Caco-2 (cell line): ENCODE measurements around the gene CSH2. TPM values are rescaled to one million over a fixed set of nuclear protein-coding genes. Genes with fewer than 3 reads are reported as not detected.
"Not testable (repeated sequence)": the region's sequence is repeated elsewhere in the genome, so short reads cannot be mapped to it uniquely, and the experiment has no call there.

ENCODE experiments used
- BruUV-seq: library from RNA; stranded (reverse); fragments of 400-500 nt; replicated peaks from 2 replicates; lab custom pipeline; 2021; lab: Mats Ljungman, UMichigan
- CTCF ChIA-PET: fragments of 300-600 bp; sonication (Branson Sonifier 250); formaldehyde crosslinking; loops from one replicate; lab custom pipeline; 2022; ENCODE audit warnings: antibody characterized with exemption; lab: Charles Lee
- POLR2A ChIA-PET: fragments of 300-600 bp; sonication (Branson Sonifier 250); formaldehyde crosslinking; loops from one replicate; lab custom pipeline; 2022; ENCODE audit warnings: antibody characterized with exemption; lab: Charles Lee
- DNase-seq, 2 experiments: peaks; one replicate each; pipeline versions ENCODE4 v3.0.0 to v3.0.0-alpha.2; 2020 to 2022
- H3K27me3 ChIP-seq: replicated peaks from 2 replicates; pipeline ENCODE4 v1.6.0; 2011; ENCODE audit warnings: low read length; ENCODE audit not compliant: control insufficient read depth, insufficient read depth
- H3K36me3 ChIP-seq: 2 replicates; pipeline ENCODE4 v1.5.1; 2011; ENCODE audit warnings: low read length; ENCODE audit not compliant: control insufficient read depth, insufficient read depth
- H3K4me1 ChIP-seq: fragments of 250-450 bp; sonication (Bioruptor Pico); 2 replicates; pipeline ENCODE4 v1.5.1; 2020; ENCODE audit warnings: mild to moderate bottlenecking
- H3K4me3 ChIP-seq: 2 replicates; pipeline ENCODE4 v1.5.1; 2011; ENCODE audit warnings: low read depth, mild to moderate bottlenecking, control low read depth, low read length
- H3K9me3 ChIP-seq: fragments of 250-450 bp; sonication (Bioruptor Pico); 2 replicates; pipeline ENCODE4 v1.5.1; 2020; ENCODE audit warnings: mild to moderate bottlenecking, moderate library complexity
- H3K27ac Mint-ChIP-seq: one replicate; pipeline ENCODE4 v1.8.0; 2022; ENCODE audit warnings: mixed read lengths; ENCODE audit not compliant: unreplicated experiment
- H3K27me3 Mint-ChIP-seq: one replicate; pipeline ENCODE4 v1.8.0; 2022; ENCODE audit warnings: mixed read lengths; ENCODE audit not compliant: insufficient read depth, unreplicated experiment
- H3K36me3 Mint-ChIP-seq: one replicate; pipeline ENCODE4 v1.8.0; 2022; ENCODE audit warnings: mild to moderate bottlenecking, mixed read lengths; ENCODE audit not compliant: insufficient read depth, unreplicated experiment
- H3K4me1 Mint-ChIP-seq: one replicate; pipeline ENCODE4 v1.8.0; 2022; ENCODE audit warnings: low read depth, mixed read lengths; ENCODE audit not compliant: unreplicated experiment
- H3K4me3 Mint-ChIP-seq: one replicate; pipeline ENCODE4 v1.8.0; 2022; ENCODE audit warnings: mild to moderate bottlenecking, moderate library complexity, mixed read lengths; ENCODE audit not compliant: unreplicated experiment
- H3K9me3 Mint-ChIP-seq: one replicate; pipeline ENCODE4 v1.8.0; 2022; ENCODE audit warnings: mixed read lengths; ENCODE audit not compliant: unreplicated experiment
- intact Hi-C: fragments of 100-400 bp; cut with micrococcal nuclease; formaldehyde crosslinking; loops from one replicate; pipeline ENCODE4 v1.10.0; 2022; ENCODE audit not compliant: unreplicated experiment
- total RNA-seq: library from RNA; stranded (reverse); gene quantifications from 2 replicates; pipeline ENCODE4 v1.2.3, GENCODE V29; 2022
- TF ChIP-seq, protein P1 (sequence below), 2 experiments: fragments of 200-600 bp in 1 of 2; IDR thresholded peaks; 1 replicate in 1 of 2; 2 replicates in 1 of 2; pipeline versions ENCODE4 v1.5.1 to v1.8.0; 2011 to 2022; ENCODE audit warnings: antibody characterized with exemption in 1 of 2, control low read depth in 1 of 2, inconsistent platforms in 1 of 2, low read depth in 1 of 2, low read length in 1 of 2, mild to moderate bottlenecking in 1 of 2, moderate library complexity in 1 of 2; ENCODE audit not compliant: insufficient read depth in 1 of 2, severe bottlenecking in 1 of 2, unreplicated experiment in 1 of 2

Gene CSH2
- total RNA-seq, 1 experiment from 2014 or later: not detected

DNA sequence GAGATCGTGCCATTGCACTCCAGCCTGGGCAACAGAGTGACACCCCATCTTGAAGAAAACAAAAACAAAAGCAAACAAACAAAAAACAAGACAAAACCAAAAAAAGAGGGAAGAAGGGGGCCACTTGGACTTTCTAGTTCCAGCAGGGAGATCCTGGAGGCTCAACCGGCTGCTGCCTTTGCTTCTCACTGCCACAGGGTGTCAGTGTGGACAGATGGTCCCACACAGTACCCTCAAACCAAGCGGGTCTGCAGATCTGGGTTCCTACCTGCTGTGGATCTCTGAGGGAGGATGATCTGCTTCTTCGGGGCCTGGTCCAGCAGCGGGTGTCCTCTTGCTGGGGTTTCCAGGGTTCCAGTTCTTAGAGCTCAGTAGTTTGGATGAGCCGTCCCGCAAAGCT lies 6.9 kb downstream of the CSH2 start:
- H3K4me1 Mint-ChIP-seq, H3K9me3 Mint-ChIP-seq, H3K36me3 ChIP-seq, H3K9me3 ChIP-seq, H3K27me3 Mint-ChIP-seq, H3K4me3 ChIP-seq, BruUV-seq, H3K4me1 ChIP-seq, H3K4me3 Mint-ChIP-seq, intact Hi-C loops, POLR2A ChIA-PET, H3K27ac Mint-ChIP-seq, H3K27me3 ChIP-seq: not testable (repeated sequence)
- peak in 1 of 2 experiments; percentile 47 for DNase-seq
- CTCF ChIA-PET: interaction anchor here (0.6 to 1.1 kb wide), 3 partner anchors 10 to 18 kb away, joined by 3 to 11 read pairs (median 3); partner anchors contain the start of gene GH2
- TF ChIP-seq, protein P1, sequence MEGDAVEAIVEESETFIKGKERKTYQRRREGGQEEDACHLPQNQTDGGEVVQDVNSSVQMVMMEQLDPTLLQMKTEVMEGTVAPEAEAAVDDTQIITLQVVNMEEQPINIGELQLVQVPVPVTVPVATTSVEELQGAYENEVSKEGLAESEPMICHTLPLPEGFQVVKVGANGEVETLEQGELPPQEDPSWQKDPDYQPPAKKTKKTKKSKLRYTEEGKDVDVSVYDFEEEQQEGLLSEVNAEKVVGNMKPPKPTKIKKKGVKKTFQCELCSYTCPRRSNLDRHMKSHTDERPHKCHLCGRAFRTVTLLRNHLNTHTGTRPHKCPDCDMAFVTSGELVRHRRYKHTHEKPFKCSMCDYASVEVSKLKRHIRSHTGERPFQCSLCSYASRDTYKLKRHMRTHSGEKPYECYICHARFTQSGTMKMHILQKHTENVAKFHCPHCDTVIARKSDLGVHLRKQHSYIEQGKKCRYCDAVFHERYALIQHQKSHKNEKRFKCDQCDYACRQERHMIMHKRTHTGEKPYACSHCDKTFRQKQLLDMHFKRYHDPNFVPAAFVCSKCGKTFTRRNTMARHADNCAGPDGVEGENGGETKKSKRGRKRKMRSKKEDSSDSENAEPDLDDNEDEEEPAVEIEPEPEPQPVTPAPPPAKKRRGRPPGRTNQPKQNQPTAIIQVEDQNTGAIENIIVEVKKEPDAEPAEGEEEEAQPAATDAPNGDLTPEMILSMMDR (IDR thresholded peaks at IDR 0.05; ENCODE audit: insufficient read depth in 1 of 2, low read depth in 1 of 2, low read length in 1 of 2, severe bottlenecking in 1 of 2, unreplicated experiment in 1 of 2): peak in 1 of 2 experiments; percentile 23
- H3K36me3 Mint-ChIP-seq: peaks cover 26% of the 10 kb centered on the region

DNA sequence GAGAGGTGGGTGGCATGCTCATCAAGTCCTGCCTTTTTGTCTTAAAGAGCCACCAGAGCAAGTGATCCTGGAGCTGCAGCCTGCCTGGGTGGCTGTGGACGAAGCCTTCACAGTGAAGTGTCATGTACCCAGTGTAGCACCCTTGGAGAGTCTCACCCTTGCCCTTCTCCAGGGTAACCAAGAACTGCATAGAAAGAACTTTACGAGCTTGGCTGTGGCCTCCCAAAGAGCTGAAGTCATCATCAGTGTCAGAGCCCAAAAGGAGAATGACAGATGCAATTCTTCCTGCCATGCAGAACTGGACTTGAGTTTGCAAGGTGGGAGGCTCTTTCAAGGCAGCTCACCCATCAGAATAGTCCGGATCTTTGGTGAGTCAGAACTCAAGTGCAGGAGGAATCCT lies 14.2 kb downstream of the CSH2 start:
- H3K9me3 ChIP-seq: no peaks in the 10 kb centered on the region
- Mint-ChIP-seq H3K27ac (no peak overlapping the region), H3K4me3 (no peak overlapping the region), H3K4me1 (no peaks in the 10 kb centered on the region), H3K9me3 (no peaks in the 10 kb centered on the region), H3K27me3 (no peaks in the 10 kb centered on the region), H3K36me3 (peaks cover 73% of the 10 kb centered on the region)
- H3K4me3 ChIP-seq: no peak overlapping the region
- ChIA-PET CTCF (interaction anchor here (0.6 kb wide), 1 partner anchor 145 kb away, joined by 3 read pairs; no protein-coding TSS in a partner anchor), POLR2A (no interaction called here)
- DNase-seq: no peak
- TF ChIP-seq, protein P1 (IDR thresholded peaks at IDR 0.05; ENCODE audit: insufficient read depth in 1 of 2, low read depth in 1 of 2, low read length in 1 of 2, severe bottlenecking in 1 of 2, unreplicated experiment in 1 of 2): no peak
- H3K36me3 ChIP-seq: peaks cover 6% of the 10 kb centered on the region
- no peaks in the 10 kb centered on the region for H3K4me1 ChIP-seq
- no peaks in the 10 kb centered on the region for H3K27me3 ChIP-seq
- intact Hi-C loops: no loop called here
- BruUV-seq: no TSS peak

DNA sequence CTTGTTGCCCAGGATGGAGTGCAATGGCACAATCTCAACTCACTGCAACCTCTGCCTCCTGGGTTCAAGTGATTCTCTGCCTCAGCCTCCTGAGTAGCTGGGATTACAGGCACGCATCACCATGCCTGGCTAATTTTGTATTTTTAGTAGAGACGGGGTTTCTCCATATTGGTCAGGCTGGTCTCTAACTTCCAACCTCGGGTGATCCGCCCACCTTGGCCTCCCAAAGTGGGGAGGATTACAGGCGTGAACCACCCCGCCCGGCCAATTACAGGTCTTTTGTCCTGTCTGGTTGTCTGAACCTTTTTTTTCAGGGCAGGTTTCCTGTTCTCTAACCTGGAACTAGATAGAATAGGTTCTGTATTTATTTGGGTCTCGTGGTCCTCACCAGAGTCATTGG lies 17.1 kb downstream of the CSH2 start:
- H3K27me3 ChIP-seq, H3K27ac Mint-ChIP-seq, H3K9me3 ChIP-seq, H3K9me3 Mint-ChIP-seq, BruUV-seq, H3K4me3 ChIP-seq, H3K4me3 Mint-ChIP-seq, intact Hi-C loops, POLR2A ChIA-PET, H3K4me1 Mint-ChIP-seq, H3K27me3 Mint-ChIP-seq, H3K36me3 ChIP-seq, H3K4me1 ChIP-seq, DNase-seq: not testable (repeated sequence)
- H3K36me3 Mint-ChIP-seq: peaks cover 72% of the 10 kb centered on the region
- CTCF ChIA-PET: interaction anchor here (0.7 to 1.1 kb wide), 3 partner anchors 11 to 395 kb away, joined by 3 to 5 read pairs (median 3); no protein-coding TSS in a partner anchor
